Measurements from ENCODE around the gene OVOL3.

Gene OVOL3

DNA sequence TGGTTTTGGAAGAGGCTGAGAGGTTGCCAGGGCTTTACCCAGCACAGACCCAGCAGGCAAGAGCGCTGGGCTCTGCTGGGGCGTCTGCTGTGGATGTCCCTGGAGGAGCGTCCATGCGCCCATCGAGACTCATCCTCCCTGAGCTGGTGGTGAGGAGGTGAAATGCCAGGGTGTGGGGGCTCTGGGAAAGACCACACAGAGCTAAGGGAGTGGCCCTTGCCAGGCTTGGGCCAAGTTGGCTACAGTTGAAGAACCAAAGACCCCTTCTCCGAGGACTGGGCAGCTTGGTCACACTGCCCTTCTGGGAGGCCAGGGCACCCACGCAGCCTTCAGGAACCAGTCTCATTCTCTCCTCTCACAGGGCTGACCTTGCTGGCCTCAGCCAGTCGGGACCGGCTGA is 24.6 kb upstream of the OVOL3 start:
- no peak overlapping the region for H3K9ac ChIP-seq (ENCODE audit: low read length)
- no peaks in the 10 kb centered on the region for H3K4me1 ChIP-seq (ENCODE audit: control insufficient read depth, insufficient read depth, low read length)
- H3K4me3 ChIP-seq (ENCODE audit: low read length) = no peak overlapping the region
- H3K27ac ChIP-seq (ENCODE audit: low read depth, low read length) = no peak overlapping the region
- no peaks in the 10 kb centered on the region for H3K36me3 ChIP-seq (ENCODE audit: control insufficient read depth, insufficient read depth, low read length)
- H3K27me3 ChIP-seq (ENCODE audit: control insufficient read depth, insufficient read depth, low read length) = no peaks in the 10 kb centered on the region

DNA sequence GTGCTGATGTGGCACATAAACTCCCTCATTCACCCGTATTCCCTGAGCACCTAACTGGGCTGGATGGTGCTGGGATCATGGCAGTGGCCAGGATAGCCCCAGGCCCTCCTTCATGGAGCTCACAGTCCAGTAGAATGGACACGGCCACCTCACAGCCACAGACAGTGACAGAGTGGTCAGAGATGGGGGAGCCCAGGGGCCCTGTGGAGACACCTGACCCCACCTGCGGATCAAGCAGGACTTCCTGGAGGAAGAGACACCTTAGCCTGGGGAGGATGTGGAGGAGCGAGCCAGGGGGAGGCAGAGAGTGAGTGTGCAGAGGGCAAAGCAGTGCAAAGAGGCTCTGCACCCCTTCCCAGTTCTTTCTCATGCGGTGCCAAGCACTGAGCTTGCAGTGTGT is 21.1 kb upstream of the OVOL3 start:
- H3K27me3 ChIP-seq (ENCODE audit: control insufficient read depth, insufficient read depth, low read length) = no peaks in the 10 kb centered on the region
- H3K9ac ChIP-seq (ENCODE audit: low read length) = no peak overlapping the region
- no peaks in the 10 kb centered on the region for H3K4me1 ChIP-seq (ENCODE audit: control insufficient read depth, insufficient read depth, low read length)
- no peak overlapping the region for H3K4me3 ChIP-seq (ENCODE audit: low read length)
- H3K36me3 ChIP-seq (ENCODE audit: control insufficient read depth, insufficient read depth, low read length) = no peaks in the 10 kb centered on the region
- no peak overlapping the region for H3K27ac ChIP-seq (ENCODE audit: low read depth, low read length)

DNA sequence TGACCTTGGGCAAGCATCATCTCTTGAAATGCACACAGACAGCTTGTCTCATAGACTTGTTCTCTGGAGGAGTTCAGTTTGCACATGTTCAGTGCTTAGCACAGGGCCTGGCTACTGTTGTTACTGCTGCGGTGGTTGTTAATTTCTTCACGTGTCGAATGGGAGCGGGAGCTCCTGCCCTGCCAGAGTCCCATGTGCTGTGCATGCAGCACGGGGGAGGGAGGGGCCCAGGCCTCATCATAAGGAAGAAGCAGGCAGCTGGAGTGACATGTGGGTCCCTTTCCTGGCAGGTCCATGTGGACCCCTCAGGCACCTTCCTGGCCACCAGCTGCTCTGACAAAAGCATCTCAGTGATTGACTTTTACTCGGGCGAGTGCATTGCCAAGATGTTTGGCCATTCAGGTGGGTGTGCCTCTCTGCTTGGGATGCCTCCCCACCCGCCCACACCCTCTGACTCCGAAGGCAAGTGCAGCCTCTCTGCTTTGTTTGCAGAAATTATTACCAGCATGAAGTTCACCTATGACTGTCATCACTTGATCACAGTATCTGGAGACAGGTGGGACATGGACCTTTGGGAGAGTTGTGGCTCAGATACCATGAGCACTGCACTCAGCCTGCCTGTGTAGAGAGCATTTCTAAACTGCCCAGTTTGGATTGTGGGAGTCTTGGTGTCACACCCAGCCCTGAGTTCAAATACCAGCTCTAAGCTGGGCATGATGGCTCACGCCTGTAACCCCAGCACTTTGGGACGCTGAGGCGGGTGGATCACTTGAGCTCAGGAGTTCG is 19.8 kb upstream of the OVOL3 start:
- H3K4me3 ChIP-seq (ENCODE audit: low read length) = no peak overlapping the region
- H3K36me3 ChIP-seq (ENCODE audit: control insufficient read depth, insufficient read depth, low read length) = no peaks in the 10 kb centered on the region

DNA sequence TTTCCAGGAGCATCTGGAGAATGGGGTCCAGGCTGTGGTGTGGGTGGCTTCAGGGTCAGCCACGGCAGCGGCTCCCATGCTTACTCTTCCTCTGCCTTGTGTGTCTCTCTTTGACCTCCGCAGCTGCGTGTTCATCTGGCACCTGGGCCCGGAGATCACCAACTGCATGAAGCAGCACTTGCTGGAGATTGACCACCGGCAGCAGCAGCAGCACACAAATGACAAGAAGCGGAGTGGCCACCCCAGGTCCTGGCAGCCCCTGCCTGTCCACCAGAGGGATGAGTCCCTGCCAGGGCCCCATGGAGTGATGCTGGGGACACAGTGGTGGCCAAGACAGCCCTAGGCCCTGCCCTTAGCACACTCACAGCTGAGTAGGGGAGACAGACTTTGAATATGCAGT is 18.4 kb upstream of the OVOL3 start:
- H3K27me3 ChIP-seq (ENCODE audit: control insufficient read depth, insufficient read depth, low read length) = no peaks in the 10 kb centered on the region
- no peak overlapping the region for H3K27ac ChIP-seq (ENCODE audit: low read depth, low read length)
- H3K9ac ChIP-seq (ENCODE audit: low read length) = no peak overlapping the region
- no peaks in the 10 kb centered on the region for H3K36me3 ChIP-seq (ENCODE audit: control insufficient read depth, insufficient read depth, low read length)
- no peak overlapping the region for H3K4me3 ChIP-seq (ENCODE audit: low read length)
- no peaks in the 10 kb centered on the region for H3K4me1 ChIP-seq (ENCODE audit: control insufficient read depth, insufficient read depth, low read length)

More for the DNA sequence above, 19.8 kb upstream of the OVOL3 start:
- H3K27me3 ChIP-seq (ENCODE audit: control insufficient read depth, insufficient read depth, low read length) = no peaks in the 10 kb centered on the region
- no peaks in the 10 kb centered on the region for H3K4me1 ChIP-seq (ENCODE audit: control insufficient read depth, insufficient read depth, low read length)
- no peak overlapping the region for H3K27ac ChIP-seq (ENCODE audit: low read depth, low read length)
- no peak overlapping the region for H3K9ac ChIP-seq (ENCODE audit: low read length)

DNA sequence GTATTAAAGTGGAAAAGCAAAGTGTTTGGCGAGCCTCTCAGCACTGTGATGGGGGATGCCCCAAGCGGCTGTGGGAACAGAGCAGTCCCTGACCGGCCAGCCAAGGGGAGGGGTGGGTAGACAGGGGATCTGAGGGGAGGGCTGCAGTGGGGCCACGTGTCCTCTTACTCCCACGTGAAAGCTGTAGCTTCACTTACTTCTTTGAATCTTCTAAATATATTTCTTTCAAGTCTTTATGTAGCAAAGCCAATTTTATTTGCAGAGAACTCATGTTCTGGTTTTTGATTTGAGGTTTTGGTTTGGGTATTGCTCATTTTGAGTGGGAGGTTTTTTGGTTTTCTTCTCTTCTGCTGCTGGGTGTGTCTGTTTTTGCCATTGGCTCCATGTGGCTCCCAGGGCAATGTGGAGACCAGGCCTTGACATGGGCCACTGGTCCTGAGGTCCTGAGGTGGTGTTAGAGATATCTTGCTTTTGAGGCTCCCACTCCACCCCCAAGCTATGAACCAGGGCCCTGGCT is 17.7 kb upstream of the OVOL3 start:
- no peaks in the 10 kb centered on the region for H3K36me3 ChIP-seq (ENCODE audit: control insufficient read depth, insufficient read depth, low read length)
- no peaks in the 10 kb centered on the region for H3K27me3 ChIP-seq (ENCODE audit: control insufficient read depth, insufficient read depth, low read length)
- H3K4me3 ChIP-seq (ENCODE audit: low read length) = no peak overlapping the region
- H3K9ac ChIP-seq (ENCODE audit: low read length) = no peak overlapping the region
- H3K27ac ChIP-seq (ENCODE audit: low read depth, low read length) = no peak overlapping the region
- H3K4me1 ChIP-seq (ENCODE audit: control insufficient read depth, insufficient read depth, low read length) = no peaks in the 10 kb centered on the region

DNA sequence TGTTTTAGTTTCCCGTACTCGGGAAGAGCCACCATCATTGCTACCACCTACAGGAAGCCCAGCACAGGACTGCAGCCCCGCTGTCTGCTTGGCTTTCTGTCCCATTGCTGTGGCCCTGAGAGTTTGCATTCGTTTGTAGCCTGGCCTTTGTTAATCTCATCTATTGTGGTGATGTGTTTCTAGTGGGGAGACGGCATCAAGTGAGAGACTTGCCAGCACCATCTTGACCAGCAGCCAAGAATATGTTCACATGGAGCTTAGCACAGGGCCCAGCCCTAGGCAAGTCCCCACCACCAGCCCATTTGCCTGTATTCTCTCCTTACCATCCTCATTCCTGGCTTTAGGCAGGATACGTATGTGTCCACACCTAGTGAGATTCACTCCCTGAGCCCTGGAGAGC is 17.3 kb upstream of the OVOL3 start:
- Histone ChIP-seq H3K27me3 (ENCODE audit: control insufficient read depth, insufficient read depth, low read length) (no peaks in the 10 kb centered on the region), H3K27ac (ENCODE audit: low read depth, low read length) (no peak overlapping the region), H3K36me3 (ENCODE audit: control insufficient read depth, insufficient read depth, low read length) (no peaks in the 10 kb centered on the region), H3K9ac (ENCODE audit: low read length) (no peak overlapping the region), H3K4me1 (ENCODE audit: control insufficient read depth, insufficient read depth, low read length) (no peaks in the 10 kb centered on the region), H3K4me3 (ENCODE audit: low read length) (no peak overlapping the region)

DNA sequence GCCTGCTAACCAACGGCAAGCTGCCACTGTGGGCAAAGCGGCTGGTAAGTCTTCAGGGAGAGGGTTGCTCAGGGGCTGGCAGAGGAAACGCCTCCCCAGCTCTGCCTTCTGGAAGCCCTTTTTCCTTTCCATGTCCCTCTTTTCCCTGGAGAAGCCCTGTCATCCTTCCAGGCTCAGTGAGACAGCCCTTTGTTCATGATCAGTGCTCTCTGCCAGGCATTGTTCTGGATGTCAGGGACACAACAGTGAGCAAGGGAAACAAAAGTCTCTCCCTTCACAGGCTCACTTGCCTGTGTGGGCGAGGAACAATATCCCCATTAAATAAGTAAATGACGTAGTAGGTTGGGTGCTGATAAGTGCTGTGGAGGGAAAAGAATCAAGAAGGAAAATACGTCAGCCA is 13.9 kb upstream of the OVOL3 start:
- no peaks in the 10 kb centered on the region for H3K27me3 ChIP-seq (ENCODE audit: control insufficient read depth, insufficient read depth, low read length)
- H3K4me1 ChIP-seq (ENCODE audit: control insufficient read depth, insufficient read depth, low read length) = no peaks in the 10 kb centered on the region
- no peaks in the 10 kb centered on the region for H3K36me3 ChIP-seq (ENCODE audit: control insufficient read depth, insufficient read depth, low read length)
- H3K9ac ChIP-seq (ENCODE audit: low read length) = no peak overlapping the region
- H3K27ac ChIP-seq (ENCODE audit: low read depth, low read length) = no peak overlapping the region
- H3K4me3 ChIP-seq (ENCODE audit: low read length) = no peak overlapping the region

DNA sequence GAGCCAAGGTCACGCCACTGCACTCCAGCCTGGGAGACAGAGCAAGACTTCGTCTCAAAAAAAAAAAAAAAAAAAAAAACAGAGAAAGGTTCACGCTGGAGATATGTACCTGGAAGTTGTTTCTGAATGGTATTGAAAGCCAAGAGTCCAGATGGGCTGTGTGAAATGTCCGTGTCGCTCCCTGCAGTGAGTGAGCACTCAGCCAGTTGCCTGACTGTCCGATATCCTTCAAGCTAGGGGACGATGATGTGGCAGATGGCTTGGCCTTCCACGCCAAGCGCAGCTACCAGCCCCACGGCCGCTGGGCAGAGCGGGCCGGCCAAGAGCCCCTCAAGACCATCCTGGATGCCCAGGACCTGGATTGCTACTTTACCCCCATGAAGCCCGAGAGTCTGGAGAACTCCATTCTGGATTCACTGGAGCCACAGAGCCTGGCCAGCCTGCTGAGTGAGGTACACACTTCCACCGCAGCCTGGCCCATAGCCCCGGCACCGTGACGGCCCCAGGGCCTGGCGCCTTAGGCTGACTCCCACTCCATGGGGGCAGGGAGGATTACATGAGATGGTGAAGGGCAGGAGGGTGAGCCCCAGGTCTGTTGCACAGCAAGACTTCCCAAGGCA is 11.7 kb upstream of the OVOL3 start:
- Histone ChIP-seq H3K4me3 (ENCODE audit: low read length) (no peak overlapping the region), H3K27ac (ENCODE audit: low read depth, low read length) (no peak overlapping the region), H3K9ac (ENCODE audit: low read length) (no peak overlapping the region), H3K36me3 (ENCODE audit: control insufficient read depth, insufficient read depth, low read length) (no peaks in the 10 kb centered on the region), H3K4me1 (ENCODE audit: control insufficient read depth, insufficient read depth, low read length) (no peaks in the 10 kb centered on the region), H3K27me3 (ENCODE audit: control insufficient read depth, insufficient read depth, low read length) (no peaks in the 10 kb centered on the region)

DNA sequence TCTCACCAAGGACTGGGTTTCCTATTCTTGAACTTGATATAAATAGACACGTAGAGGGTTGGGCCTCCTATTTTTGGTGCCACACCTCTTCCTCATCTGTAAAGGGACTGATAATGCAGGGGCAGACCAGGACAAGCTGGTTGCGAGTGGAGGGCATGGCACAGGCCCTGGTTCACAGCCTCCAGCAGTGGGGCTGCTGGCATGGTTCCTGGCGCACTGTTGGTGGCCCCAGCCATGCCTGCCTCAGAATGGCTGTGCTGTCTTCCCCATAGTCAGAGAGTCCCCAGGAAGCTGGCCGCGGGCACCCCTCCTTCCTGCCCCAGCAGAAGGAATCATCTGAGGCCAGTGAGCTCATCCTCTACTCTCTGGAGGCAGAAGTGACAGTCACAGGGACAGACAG is 10.5 kb upstream of the OVOL3 start:
- Histone ChIP-seq H3K27ac (ENCODE audit: low read depth, low read length) (no peak overlapping the region), H3K27me3 (ENCODE audit: control insufficient read depth, insufficient read depth, low read length) (no peaks in the 10 kb centered on the region), H3K4me3 (ENCODE audit: low read length) (no peak overlapping the region), H3K36me3 (ENCODE audit: control insufficient read depth, insufficient read depth, low read length) (no peaks in the 10 kb centered on the region), H3K4me1 (ENCODE audit: control insufficient read depth, insufficient read depth, low read length) (no peaks in the 10 kb centered on the region), H3K9ac (ENCODE audit: low read length) (no peak overlapping the region)

DNA sequence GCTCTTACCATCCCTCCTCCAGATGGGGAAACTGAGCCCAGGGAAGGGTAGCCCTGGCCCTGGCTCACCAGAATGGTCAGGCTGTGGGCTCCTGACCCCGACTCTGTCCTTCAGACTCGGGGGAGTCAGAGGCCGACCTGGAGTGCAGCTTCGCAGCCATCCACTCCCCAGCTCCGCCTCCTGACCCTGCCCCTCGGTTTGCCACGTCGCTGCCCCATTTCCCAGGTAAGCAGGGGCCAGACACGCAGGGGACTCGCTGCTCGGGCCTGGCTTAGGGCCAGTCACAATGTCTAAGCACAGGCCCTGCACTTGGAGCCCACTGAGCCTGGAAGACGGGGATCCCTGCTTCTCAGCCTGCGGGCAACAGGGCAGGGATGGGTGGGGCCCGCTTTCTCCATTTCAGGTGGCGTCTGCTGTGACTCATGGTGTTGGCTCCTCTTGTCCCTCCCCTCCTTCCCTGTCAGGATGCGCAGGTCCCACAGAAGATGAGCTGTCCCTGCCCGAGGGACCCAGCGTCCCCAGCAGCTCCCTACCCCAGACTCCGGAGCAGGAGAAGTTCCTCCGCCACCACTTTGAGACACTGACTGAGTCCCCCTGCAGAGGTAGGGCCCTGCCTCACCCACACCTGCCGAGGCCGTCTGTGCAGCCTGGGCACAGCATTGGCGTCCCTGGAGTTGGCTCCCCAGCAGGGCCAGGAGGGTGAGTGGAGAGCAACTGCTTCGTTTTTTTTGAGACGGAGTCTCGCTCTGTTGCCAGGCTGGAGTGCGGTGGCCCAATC is 9.2 kb upstream of the OVOL3 start:
- H3K9ac ChIP-seq (ENCODE audit: low read length) = no peak overlapping the region
- no peak overlapping the region for H3K4me3 ChIP-seq (ENCODE audit: low read length)
- H3K4me1 ChIP-seq (ENCODE audit: control insufficient read depth, insufficient read depth, low read length) = no peaks in the 10 kb centered on the region
- no peaks in the 10 kb centered on the region for H3K27me3 ChIP-seq (ENCODE audit: control insufficient read depth, insufficient read depth, low read length)
- H3K36me3 ChIP-seq (ENCODE audit: control insufficient read depth, insufficient read depth, low read length) = no peaks in the 10 kb centered on the region
- H3K27ac ChIP-seq (ENCODE audit: low read depth, low read length) = no peak overlapping the region

DNA sequence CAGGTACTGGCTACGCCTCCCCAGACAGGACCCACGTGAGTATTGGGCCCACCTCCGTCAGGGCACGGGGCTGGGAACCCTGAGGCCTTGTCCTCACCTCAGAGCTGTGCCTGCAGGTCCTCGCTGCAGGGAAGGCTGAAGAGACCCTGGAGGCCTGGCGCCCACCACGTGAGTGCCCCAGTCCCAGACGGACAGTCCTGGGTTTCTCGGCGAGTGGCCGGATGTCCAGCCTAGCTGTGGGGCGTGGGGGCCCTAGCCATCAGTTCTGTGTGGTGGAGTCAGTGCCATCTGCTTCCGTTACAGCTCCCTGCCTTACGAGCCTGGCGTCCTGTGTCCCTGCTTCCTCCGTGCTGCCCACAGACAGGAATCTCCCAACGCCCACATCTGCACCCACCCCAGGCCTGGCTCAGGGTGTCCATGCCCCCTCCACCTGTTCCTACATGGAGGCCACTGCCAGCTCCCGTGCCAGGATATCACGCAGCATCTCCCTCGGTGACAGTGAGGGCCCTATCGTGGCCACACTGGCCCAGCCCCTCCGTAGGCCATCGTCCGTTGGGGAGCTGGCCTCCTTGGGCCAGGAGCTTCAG is 7.8 kb upstream of the OVOL3 start:
- no peaks in the 10 kb centered on the region for H3K36me3 ChIP-seq (ENCODE audit: control insufficient read depth, insufficient read depth, low read length)
- H3K27ac ChIP-seq (ENCODE audit: low read depth, low read length) = no peak overlapping the region
- no peaks in the 10 kb centered on the region for H3K4me1 ChIP-seq (ENCODE audit: control insufficient read depth, insufficient read depth, low read length)
- no peaks in the 10 kb centered on the region for H3K27me3 ChIP-seq (ENCODE audit: control insufficient read depth, insufficient read depth, low read length)
- no peak overlapping the region for H3K4me3 ChIP-seq (ENCODE audit: low read length)
- no peak overlapping the region for H3K9ac ChIP-seq (ENCODE audit: low read length)

DNA sequence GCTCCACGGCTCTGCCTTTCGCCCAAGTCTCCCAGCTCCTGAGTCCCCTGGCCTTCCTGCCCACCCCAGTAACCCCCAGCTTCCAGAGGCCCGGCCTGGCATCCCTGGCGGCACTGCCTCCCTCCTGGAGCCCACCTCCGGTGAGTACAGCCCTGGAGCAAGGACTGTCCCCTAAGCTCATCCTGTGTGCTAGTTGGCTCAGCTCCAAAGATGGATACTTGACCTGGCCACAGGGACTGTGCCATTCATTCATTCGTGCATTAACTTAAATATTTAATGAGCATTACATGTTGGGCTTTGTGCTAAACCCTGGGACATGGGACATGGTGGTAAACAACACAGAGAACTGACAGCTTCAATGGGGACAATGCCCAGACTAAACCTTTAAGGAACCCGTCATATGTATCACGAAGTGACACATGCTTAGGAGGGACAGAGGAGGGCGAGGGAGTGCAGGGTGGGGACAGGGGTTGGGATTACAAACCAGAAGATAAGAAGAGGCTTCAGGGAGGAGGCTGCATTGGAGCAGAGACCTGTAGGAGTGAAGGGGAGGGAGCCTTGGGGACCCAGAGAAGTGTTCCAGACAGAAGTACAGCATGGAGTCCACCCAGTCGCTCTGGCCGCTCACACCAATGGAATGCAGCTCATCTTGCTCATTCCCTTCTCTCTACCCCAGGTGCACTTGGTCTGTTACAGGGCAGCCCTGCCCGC is 6.9 kb upstream of the OVOL3 start:
- no peaks in the 10 kb centered on the region for H3K4me1 ChIP-seq (ENCODE audit: control insufficient read depth, insufficient read depth, low read length)

More for the DNA sequence above, 6.9 kb upstream of the OVOL3 start:
- Histone ChIP-seq H3K27ac (ENCODE audit: low read depth, low read length) (no peak overlapping the region), H3K4me3 (ENCODE audit: low read length) (no peak overlapping the region), H3K9ac (ENCODE audit: low read length) (no peak overlapping the region), H3K36me3 (ENCODE audit: control insufficient read depth, insufficient read depth, low read length) (no peaks in the 10 kb centered on the region), H3K27me3 (ENCODE audit: control insufficient read depth, insufficient read depth, low read length) (no peaks in the 10 kb centered on the region)
